ENCODE results near the gene NPIPA8.
"Not testable (repeated sequence)": the region's sequence is repeated elsewhere in the genome, so short reads cannot be mapped to it uniquely, and the experiment has no call there.

The NPIPA8 gene

DNA sequence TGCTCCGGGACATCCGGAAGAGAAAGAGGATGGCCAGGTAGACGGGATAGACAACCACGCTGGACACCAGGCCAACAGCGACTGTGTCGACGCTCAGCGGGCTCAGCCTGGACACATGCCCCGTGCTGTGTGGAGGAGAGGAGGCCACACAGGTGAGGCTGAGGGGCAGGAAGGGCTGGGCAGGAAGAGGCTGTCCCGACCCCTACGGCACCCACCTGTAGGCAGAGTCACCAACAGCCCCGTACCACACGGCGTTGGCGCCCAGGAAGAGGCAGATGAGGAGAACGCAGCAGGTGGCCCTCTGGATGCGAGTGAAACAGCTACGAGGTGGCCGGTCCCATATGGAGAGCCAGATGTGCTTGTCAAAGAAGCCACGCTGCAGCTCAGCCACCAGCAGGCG, at the start of gene NPIPA8:
TSS of gene NPIPA8 (minus strand) at position 101 of the 400 bp plus-strand sequence. CDS start 4,074 bp downstream, outside the sequence.
- H3K36me3 ChIP-seq (ENCODE audit: control insufficient read depth, insufficient read depth, low read length); H3K9me3 ChIP-seq (ENCODE audit: control insufficient read depth, insufficient read depth, low read length); H3K9ac ChIP-seq (ENCODE audit: low read depth, low read length); H3K4me1 ChIP-seq (ENCODE audit: control insufficient read depth, insufficient read depth, low read length); H3K4me3 ChIP-seq (ENCODE audit: low read depth, low read length); H3K27me3 ChIP-seq (ENCODE audit: control insufficient read depth, insufficient read depth, low read length): not testable (repeated sequence)

DNA sequence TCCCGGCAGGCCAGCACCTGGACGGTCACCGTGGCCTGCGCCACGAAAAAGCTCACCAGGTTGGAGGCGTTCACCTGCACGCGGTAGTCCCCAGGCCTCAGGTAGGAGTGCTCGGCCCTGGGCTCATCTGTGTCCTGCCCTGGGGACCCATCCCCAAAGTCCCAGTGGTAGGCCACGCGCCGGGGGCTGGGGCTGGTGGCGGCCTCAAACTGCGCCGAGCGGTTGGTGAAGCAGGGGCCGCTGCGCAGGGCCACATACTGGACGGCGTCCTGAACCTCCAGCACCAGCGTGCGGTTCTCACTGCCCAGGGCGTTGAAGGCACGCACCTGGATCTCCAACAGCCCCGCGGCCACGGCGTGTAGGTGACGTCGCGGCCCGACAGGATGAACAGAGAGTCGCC, 48.7 kb upstream of the NPIPA8 start:
- not testable (repeated sequence) for H3K9me3 ChIP-seq (ENCODE audit: control insufficient read depth, insufficient read depth, low read length); H3K9ac ChIP-seq (ENCODE audit: low read depth, low read length); H3K4me3 ChIP-seq (ENCODE audit: low read depth, low read length); H3K4me1 ChIP-seq (ENCODE audit: control insufficient read depth, insufficient read depth, low read length); H3K36me3 ChIP-seq (ENCODE audit: control insufficient read depth, insufficient read depth, low read length); H3K27me3 ChIP-seq (ENCODE audit: control insufficient read depth, insufficient read depth, low read length)

DNA sequence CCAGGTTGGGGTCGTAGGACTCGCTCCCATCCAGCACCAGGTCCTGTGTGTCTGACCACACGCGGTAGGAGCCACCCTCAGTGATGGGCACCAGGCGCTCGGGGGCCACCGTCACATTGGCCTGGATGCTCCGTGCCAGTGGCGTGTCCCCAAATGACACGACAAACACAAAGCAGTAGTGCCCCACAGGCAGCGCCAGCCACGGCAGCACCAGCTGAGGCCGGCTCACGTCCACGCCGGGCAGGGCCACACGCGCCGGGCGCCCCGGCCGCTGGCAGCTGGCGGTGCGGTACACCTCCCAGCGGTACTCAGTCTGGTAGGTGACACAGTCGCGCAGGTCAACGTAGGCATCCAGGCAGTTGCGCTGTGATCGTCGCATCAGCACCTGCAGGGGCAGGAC, 48.3 kb upstream of the NPIPA8 start:
- H3K9ac ChIP-seq (ENCODE audit: low read depth, low read length), result not testable (repeated sequence)

DNA sequence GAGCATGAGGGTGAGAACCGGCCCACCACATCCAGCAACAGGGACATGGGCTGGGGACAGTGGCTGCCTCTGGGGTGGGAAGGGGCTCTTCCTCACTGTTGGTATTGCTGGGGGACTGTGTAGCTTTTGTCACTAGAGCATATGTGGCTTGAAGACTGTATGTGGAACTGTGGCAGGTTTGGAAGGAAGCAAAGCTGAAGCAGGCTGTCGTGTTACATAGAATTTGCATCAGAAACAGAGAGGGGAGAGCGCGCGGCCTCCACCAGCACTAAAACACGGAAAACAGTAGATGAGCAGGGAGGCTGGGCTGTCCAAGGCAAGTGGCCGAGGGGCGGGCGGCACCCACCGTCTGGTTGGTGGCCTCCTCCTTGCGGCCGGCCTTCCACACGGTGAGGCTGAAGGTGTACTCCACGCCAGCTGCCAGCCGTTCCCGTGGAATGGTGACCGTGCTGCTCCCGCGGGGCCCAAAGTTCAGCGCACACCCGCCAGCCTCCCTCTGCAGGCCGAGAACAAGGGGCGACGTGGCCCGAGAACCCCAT, 47.6 kb upstream of the NPIPA8 start:
- H3K27me3 ChIP-seq (ENCODE audit: control insufficient read depth, insufficient read depth, low read length); H3K9ac ChIP-seq (ENCODE audit: low read depth, low read length); H3K4me1 ChIP-seq (ENCODE audit: control insufficient read depth, insufficient read depth, low read length); H3K9me3 ChIP-seq (ENCODE audit: control insufficient read depth, insufficient read depth, low read length); H3K36me3 ChIP-seq (ENCODE audit: control insufficient read depth, insufficient read depth, low read length); H3K4me3 ChIP-seq (ENCODE audit: low read depth, low read length): not testable (repeated sequence)

More for the DNA sequence above, 48.3 kb upstream of the NPIPA8 start:
- H3K4me1 ChIP-seq (ENCODE audit: control insufficient read depth, insufficient read depth, low read length); H3K9me3 ChIP-seq (ENCODE audit: control insufficient read depth, insufficient read depth, low read length); H3K27me3 ChIP-seq (ENCODE audit: control insufficient read depth, insufficient read depth, low read length); H3K36me3 ChIP-seq (ENCODE audit: control insufficient read depth, insufficient read depth, low read length); H3K4me3 ChIP-seq (ENCODE audit: low read depth, low read length): not testable (repeated sequence)

DNA sequence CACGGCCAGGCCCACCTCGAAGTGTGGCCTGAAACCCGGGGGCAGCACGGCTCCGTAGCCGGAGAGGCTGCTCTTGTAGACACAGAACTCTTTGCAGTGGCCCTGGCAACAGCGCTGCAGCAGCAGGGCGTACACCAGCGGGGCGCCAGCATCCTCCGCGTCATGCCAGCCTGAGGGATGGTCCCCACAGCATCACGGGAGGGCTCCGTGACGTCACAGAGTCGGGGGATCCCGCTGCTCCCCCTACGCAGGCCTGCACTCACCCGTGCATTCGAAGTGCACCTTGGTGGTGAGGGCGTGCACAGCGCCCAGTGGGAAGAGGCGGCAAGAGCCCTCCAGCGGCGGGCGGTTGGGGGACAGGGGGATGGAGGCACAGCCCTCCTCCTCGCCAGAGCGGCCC, 46.2 kb upstream of the NPIPA8 start:
- H3K4me3 ChIP-seq (ENCODE audit: low read depth, low read length); H3K9ac ChIP-seq (ENCODE audit: low read depth, low read length); H3K4me1 ChIP-seq (ENCODE audit: control insufficient read depth, insufficient read depth, low read length): not testable (repeated sequence)

DNA sequence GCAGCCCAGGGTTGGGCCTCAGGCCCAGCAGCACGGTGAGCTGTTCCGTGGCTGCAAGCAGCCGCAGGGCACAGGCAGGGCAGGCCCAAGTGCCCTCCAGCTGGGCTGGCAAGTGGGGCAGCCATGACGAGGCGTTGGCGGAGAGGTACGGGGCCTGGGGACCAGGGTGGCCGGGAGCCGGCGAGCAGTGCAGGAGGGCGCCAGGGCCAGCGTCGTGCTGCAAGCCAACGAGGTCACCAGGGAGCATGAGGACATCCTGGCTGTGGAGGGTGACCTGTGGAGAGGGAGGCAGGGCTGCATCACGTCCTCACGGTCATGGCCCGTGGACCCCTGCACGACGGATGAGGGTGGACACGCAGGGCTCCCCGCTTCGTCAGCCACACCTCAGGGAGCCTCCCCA, 11.2 kb upstream of the NPIPA8 start:
- H3K4me1 ChIP-seq (ENCODE audit: control insufficient read depth, insufficient read depth, low read length); H3K4me3 ChIP-seq (ENCODE audit: low read depth, low read length); H3K27me3 ChIP-seq (ENCODE audit: control insufficient read depth, insufficient read depth, low read length); H3K9ac ChIP-seq (ENCODE audit: low read depth, low read length); H3K36me3 ChIP-seq (ENCODE audit: control insufficient read depth, insufficient read depth, low read length); H3K9me3 ChIP-seq (ENCODE audit: control insufficient read depth, insufficient read depth, low read length): not testable (repeated sequence)

More for the DNA sequence above, 46.2 kb upstream of the NPIPA8 start:
- H3K9me3 ChIP-seq (ENCODE audit: control insufficient read depth, insufficient read depth, low read length); H3K27me3 ChIP-seq (ENCODE audit: control insufficient read depth, insufficient read depth, low read length); H3K36me3 ChIP-seq (ENCODE audit: control insufficient read depth, insufficient read depth, low read length): not testable (repeated sequence)

DNA sequence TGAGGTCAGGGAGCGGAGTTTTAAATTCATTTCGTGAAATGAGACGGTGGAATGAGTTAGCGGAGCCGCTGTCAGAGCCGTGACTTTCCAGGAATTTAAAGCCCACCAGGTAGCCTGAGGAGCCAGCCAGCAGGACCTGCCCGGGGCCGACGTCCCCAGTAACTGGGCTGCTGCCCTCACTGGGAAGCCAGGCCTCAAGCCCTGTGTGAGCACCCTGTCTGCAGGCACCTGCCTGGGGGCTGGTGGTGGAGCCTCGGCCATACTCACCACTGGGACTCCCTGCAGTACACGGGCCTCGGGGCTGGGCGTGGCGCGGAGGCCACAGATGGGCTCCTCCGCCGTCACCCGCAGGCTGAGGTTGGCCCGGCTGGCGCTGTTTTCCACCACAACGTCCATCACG, 10.5 kb upstream of the NPIPA8 start:
- H3K4me3 ChIP-seq (ENCODE audit: low read depth, low read length); H3K9me3 ChIP-seq (ENCODE audit: control insufficient read depth, insufficient read depth, low read length); H3K27me3 ChIP-seq (ENCODE audit: control insufficient read depth, insufficient read depth, low read length); H3K36me3 ChIP-seq (ENCODE audit: control insufficient read depth, insufficient read depth, low read length); H3K4me1 ChIP-seq (ENCODE audit: control insufficient read depth, insufficient read depth, low read length); H3K9ac ChIP-seq (ENCODE audit: low read depth, low read length): not testable (repeated sequence)

DNA sequence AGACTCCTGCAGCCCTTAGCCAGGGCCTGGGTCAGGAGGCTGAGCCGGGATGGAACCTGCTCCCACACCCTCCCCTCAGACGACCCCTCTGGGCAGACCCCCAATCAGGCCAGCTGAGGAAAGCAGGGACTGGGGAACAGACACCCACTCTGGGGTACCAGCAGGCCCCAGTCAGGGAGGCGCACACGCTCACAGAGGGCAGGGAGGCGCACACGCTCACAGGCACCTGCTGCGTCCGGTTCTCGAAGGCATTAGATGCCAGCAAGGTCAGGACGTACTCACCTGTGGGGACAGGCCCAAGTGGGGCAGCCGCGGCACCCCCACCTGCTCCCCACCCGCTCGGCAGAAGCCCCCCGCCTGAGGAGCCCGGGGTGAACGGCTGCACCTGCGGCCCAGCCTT, 8.1 kb upstream of the NPIPA8 start:
- H3K4me3 ChIP-seq (ENCODE audit: low read depth, low read length); H3K9me3 ChIP-seq (ENCODE audit: control insufficient read depth, insufficient read depth, low read length); H3K4me1 ChIP-seq (ENCODE audit: control insufficient read depth, insufficient read depth, low read length); H3K36me3 ChIP-seq (ENCODE audit: control insufficient read depth, insufficient read depth, low read length); H3K9ac ChIP-seq (ENCODE audit: low read depth, low read length); H3K27me3 ChIP-seq (ENCODE audit: control insufficient read depth, insufficient read depth, low read length): not testable (repeated sequence)

DNA sequence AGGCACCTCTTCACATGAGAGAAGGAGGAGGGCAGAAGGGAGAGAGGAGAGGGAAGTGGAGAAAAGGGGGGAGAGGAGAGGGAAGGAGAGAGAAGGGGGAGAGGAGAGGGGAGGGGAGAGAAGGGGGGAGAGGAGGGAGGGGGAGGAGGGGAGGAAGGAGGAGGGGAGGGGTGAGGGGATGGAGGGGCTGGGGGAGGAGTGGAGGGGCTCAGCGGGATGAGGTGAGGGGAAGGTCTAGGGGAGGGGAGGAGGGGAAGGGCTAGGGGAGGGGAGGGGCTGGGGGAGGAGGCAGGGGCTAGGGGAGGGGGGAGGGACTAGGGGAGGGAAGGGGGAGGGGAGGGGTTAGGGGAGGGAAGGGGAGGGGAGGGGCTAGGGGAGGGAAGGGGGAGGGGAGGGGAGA, 5.5 kb upstream of the NPIPA8 start:
- not testable (repeated sequence) for H3K9ac ChIP-seq (ENCODE audit: low read depth, low read length)

DNA sequence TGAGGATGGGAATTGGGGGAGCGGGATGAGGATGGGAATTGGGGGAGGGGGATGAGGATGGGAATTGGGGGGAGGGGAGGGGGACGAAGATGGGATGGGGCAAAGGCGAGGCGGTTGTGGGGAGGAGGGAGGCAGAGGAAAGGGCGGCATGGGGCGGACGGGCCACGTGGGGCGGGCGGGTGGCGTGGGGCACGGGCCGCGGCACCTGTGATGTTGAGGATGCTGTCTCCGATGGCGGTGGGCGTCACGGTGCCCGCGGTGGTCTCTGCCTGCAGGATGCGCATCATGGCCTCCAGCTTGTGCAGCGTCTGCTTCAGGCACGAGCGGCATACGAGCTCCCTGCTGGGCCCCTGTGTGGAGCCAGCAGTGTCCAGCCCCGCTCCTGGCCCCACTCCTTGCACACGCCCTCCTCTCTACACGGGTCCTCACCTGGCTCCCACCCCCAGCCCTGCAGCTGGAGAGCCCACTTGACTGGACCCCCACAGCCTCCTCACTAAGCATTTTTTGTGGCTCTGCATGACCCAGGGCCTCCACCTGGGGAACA, 5.0 kb upstream of the NPIPA8 start:
- H3K4me3 ChIP-seq (ENCODE audit: low read depth, low read length); H3K9ac ChIP-seq (ENCODE audit: low read depth, low read length): not testable (repeated sequence)

More for the DNA sequence above, 5.5 kb upstream of the NPIPA8 start:
- H3K27me3 ChIP-seq (ENCODE audit: control insufficient read depth, insufficient read depth, low read length); H3K4me1 ChIP-seq (ENCODE audit: control insufficient read depth, insufficient read depth, low read length); H3K9me3 ChIP-seq (ENCODE audit: control insufficient read depth, insufficient read depth, low read length); H3K36me3 ChIP-seq (ENCODE audit: control insufficient read depth, insufficient read depth, low read length); H3K4me3 ChIP-seq (ENCODE audit: low read depth, low read length): not testable (repeated sequence)

DNA sequence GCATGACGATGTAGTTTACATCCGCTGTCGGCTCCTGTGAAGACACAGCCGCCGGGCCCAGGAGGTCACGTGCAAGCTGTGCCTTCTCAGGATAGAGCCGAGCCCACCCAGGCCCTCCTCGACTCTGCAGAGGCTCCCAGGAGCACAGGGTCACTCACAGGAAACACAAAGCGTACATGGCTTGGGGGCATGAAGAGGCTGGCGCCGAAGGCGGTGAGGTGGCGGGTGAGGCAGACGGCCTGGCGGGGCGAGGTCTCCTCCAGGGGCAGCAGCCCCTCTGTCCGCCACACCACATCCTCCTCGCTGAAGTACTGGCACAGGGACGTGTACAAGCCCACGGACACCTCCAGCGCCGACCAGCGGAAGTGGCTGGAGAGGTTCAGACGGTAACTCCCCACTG, 2.7 kb upstream of the NPIPA8 start:
- not testable (repeated sequence) for H3K4me3 ChIP-seq (ENCODE audit: low read depth, low read length); H3K9ac ChIP-seq (ENCODE audit: low read depth, low read length); H3K9me3 ChIP-seq (ENCODE audit: control insufficient read depth, insufficient read depth, low read length); H3K4me1 ChIP-seq (ENCODE audit: control insufficient read depth, insufficient read depth, low read length); H3K36me3 ChIP-seq (ENCODE audit: control insufficient read depth, insufficient read depth, low read length); H3K27me3 ChIP-seq (ENCODE audit: control insufficient read depth, insufficient read depth, low read length)

More for the DNA sequence above, 5.0 kb upstream of the NPIPA8 start:
- H3K9me3 ChIP-seq (ENCODE audit: control insufficient read depth, insufficient read depth, low read length); H3K36me3 ChIP-seq (ENCODE audit: control insufficient read depth, insufficient read depth, low read length); H3K4me1 ChIP-seq (ENCODE audit: control insufficient read depth, insufficient read depth, low read length); H3K27me3 ChIP-seq (ENCODE audit: control insufficient read depth, insufficient read depth, low read length): not testable (repeated sequence)

DNA sequence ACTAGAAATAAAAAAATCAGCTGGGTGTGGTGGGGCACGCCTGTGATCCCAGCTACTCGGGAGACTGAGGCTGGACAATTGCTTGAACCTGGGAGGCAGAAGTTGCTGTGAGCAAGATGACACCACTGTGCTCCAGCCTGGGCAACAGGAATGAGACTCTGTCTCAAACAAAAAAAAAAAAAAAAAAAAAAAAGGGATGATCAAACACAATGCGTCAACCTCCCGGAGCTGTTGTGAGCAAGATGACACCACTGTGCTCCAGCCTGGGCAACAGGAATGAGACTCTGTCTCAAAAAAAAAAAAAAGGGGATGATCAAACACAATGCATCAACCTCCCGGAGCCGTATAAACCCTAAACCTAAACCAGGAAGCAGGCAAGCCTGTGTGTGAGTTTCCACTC, 24.7 kb downstream of the NPIPA8 start:
- not testable (repeated sequence) for H3K4me1 ChIP-seq (ENCODE audit: control insufficient read depth, insufficient read depth, low read length); H3K36me3 ChIP-seq (ENCODE audit: control insufficient read depth, insufficient read depth, low read length); H3K9ac ChIP-seq (ENCODE audit: low read depth, low read length); H3K27me3 ChIP-seq (ENCODE audit: control insufficient read depth, insufficient read depth, low read length); H3K9me3 ChIP-seq (ENCODE audit: control insufficient read depth, insufficient read depth, low read length); H3K4me3 ChIP-seq (ENCODE audit: low read depth, low read length)

DNA sequence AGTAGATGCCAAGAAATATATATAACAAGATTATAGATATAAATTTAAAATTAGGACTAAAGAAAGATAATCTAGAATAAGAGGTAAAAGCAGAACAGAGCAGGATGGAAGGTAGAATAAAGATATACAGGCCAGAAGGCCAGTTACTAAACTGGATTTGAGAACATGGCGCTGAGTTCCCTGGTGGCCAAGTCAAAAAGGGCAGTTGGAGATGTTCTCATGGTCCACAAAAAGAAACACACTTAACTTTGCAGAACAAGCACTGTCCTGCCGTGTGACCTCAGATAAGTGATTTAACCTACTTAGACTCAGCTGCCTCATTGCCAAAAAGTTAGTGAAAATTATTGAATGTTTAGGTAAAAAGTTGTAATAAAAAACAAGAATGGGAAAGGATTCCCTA, 27.4 kb downstream of the NPIPA8 start:
- not testable (repeated sequence) for H3K9ac ChIP-seq (ENCODE audit: low read depth, low read length); H3K9me3 ChIP-seq (ENCODE audit: control insufficient read depth, insufficient read depth, low read length); H3K27me3 ChIP-seq (ENCODE audit: control insufficient read depth, insufficient read depth, low read length); H3K4me3 ChIP-seq (ENCODE audit: low read depth, low read length); H3K4me1 ChIP-seq (ENCODE audit: control insufficient read depth, insufficient read depth, low read length); H3K36me3 ChIP-seq (ENCODE audit: control insufficient read depth, insufficient read depth, low read length)

Data from iPS-15b (cell line).